ENCODE data around the gene FTCD.

Gene FTCD

DNA sequence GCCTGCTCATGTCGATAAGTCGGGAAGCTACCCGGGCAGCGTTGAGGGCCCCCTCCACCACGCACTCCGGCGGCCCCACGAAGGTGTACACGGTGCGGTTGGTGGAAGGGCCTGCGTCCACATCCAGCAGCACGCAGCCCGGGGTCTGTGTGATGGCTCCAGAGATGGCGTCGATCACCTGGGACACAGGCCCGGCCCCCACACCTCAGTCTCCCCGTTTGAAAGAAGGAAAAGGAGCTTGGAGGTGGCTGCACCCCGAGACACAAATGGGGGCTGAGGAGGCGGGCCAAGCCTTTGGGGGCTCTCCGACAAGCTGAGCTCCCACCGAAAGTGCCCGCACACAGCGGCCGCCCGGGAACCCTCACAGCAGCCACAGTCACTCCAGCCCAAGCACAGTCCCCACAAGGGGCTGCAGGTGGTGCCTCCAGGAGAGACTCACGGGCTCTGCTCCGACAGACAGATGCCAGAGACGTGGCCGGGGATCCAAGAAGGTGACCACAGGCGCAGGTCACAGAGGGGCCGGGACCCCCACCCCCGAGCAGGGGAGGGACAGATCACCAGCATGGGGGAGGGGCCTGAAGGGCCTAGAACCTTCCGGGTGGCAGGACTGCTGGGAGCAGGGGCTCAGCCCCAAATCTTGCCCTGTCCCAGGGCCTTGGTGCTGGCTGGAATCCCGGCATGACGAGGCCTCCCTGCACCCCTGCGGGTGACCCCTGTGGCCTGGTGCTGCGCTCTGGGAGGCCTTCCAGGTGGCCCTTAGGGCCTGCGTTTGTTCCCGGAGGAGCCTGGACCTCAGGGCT is 1.0 kb downstream of the FTCD start:
- DNase-seq (ENCODE audit: low read depth): no peak

DNA sequence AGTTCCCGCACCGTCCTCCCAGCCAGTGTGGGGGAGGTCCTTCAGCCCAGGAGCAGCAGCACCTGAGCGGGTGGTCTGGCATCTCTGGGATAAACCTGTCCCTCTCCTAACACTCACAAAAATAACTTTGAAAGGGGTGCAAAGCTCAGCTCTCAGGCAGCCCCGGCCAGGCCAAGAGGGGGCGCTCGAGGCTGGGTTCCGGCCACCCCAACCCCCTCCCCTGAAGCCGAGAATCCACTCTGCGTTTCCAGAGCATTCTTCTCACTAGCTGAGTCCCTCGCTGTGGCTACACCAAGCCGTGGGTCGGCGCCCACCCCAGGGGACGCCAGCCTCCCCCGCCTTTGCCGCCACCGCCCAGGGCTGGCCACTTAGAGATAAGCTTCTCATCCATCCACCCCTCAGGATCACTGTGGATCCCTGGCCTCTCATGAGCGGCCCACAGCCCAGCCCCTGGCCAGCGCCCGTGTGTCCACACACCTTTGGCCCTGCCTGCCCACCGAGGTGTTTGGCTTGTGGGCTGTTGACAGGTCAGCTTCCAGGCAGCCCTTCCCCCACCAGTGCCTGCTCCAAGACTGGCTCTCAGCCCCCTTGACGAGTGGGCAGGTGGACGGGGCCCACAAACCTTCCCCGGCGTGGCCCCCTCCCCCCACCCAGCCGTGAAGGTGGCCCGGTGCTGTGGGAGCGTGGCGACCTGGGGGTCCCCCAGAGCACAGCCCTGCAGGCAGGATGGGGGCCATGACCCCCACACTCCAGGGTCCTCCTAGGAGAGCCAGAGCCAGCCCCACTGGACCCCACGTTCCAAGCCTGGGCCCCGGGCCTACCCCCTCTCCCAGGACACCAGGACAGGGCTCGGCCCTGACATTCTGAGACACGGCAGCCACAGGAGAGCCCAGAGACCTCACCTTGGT is 1.9 kb downstream of the FTCD start:
- DNase-seq (ENCODE audit: low read depth): peak; percentile 13

DNA sequence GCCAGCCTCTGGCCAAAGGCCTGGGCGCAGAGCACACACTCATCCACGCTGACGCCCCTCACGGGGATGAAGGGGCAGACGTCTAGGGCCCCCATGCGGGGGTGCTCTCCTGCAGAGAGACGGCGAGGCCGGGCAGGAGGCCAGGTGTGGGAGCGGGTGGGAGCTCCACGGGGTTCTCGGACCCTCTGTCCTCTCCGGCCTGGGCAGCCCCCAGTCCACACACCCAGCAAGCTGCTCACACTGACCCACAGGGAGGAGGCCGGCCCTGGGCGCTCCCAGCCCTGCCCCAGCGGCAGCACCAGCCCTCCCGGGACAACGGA is 2.5 kb downstream of the FTCD start:
- no peak for DNase-seq (ENCODE audit: low read depth)

DNA sequence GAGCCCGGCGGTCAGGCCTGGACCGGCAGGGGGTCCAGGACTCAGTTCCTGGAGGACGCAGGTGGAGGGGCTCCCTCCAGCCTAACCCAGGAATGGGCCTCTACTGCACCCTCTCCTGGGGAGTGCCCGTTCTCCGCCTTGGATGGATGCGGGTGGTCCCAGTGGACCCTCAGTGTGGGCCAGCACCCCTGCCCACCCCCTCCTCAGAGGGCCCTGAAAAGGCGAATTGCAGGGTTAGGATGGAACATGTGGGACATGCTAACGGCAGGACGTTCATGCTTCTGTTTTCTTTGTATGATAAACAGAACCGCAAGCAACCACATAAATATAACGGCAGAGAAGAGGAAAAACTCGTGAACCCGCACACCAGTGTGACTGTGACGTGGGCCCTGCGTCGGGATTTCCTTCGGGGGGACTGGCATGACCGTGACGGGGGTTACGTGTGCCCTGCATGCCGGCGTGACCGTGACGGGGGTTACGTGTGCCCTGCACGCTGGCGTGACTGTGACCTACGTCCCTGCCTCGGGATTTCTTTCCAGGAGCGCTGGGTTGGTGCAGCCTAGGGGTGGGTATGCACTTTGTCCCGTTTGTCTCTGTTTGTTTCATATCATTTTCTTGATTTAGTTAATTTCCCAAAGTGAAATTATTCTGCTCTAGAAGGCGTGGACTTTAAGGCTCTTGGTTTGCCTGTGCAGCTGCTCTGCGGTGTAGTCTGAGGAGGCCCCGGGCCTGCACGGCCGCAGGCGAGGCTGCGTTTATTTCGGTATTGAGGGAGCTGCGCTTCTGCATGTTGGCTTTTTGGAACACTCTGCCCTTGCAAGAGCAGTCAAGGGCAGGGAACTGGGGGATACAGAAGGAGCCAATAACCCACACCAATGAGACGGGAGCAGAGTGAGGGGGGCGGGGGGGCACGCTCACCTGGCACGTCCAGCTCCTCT is 3.1 kb downstream of the FTCD start:
- DNase-seq (ENCODE audit: low read depth): no peak

DNA sequence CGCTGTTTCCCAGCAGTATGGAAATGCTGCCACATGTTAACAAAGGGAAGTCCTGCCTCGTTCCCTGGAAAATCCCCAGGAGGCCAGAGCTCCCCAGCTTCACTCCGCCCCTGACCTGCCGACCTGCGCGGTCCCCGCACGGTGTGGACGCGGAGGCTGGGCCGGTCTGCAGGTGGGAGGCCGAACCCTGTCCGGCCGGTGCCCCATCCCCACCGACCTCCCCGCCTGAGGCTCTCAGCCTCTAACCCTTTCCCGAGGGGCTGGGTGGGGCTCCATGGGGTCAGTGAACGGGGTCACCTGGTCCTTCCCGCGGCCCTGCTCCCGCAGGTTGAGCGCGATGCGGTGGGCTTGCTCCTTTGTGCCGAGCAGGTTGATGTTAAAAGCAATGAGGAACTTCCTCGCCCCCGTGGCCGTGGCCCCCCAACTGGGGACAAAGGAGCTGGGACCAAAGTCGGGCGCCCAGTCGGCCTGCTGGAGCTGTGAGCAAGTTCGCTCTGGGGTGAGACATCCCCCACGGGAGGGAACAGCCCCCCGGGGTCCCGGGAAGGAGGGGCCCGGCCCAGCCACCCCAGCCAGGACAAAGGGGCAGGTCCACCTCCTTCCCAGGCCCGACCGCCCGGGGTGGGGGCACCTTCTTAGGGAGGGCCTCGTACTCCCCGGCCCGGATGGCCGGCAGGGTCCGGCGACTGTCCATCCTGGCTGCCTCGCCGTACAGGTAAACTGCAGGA is 4.0 kb downstream of the FTCD start:
- no peak for DNase-seq (ENCODE audit: low read depth)

DNA sequence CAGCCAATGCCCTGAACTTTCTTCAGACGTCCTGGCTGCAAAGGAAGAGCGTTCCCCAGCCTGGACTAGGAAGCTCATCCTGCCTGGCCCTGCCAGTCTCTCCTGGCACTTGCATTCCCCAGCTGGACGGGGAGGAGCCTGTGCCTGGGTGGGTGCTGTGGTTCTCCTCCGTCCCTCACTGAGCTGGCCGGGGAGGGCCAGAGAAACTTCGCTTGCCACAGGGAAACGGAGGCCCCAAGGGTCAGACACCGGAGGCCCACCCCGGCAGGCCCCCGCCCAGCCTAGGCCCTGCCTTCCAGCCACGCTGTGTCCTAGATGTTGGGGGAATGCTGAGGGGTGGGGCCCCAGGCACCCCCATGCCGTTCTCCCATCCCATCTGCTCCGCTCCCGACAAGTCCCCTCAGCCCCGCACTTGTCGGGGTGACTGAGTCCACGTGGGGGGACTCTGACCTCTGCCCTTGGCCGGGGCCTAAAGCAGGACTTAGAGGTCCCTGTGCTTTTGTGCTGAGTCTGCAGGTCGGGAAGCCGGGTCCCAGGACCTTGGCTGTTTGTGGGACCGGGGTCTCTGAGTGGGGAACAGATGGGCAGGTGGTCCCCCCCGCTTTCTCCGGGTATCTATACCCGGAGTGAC is 4.8 kb downstream of the FTCD start:
- no peak for DNase-seq (ENCODE audit: low read depth)

DNA sequence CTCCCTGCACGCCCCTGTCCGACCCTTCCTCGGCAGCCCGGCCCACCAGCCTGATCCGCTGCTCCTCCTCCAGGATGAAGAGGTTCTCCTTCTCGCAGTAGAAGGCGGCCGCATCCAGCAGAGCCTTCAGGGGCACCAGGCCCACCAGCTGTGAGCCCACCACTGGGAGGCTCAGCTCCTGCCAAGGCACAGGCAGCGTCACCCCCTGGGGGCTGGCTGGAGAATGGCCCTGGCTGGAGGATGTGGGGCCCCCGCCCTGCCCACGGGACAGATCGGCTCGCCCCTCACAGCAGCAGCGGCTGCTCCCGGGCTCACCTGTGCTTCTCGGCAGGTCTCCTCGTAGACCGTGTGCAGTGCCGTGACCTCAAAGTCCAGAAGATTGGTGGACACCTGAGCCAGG is 5.3 kb downstream of the FTCD start:
- DNase-seq (ENCODE audit: low read depth): no peak

DNA sequence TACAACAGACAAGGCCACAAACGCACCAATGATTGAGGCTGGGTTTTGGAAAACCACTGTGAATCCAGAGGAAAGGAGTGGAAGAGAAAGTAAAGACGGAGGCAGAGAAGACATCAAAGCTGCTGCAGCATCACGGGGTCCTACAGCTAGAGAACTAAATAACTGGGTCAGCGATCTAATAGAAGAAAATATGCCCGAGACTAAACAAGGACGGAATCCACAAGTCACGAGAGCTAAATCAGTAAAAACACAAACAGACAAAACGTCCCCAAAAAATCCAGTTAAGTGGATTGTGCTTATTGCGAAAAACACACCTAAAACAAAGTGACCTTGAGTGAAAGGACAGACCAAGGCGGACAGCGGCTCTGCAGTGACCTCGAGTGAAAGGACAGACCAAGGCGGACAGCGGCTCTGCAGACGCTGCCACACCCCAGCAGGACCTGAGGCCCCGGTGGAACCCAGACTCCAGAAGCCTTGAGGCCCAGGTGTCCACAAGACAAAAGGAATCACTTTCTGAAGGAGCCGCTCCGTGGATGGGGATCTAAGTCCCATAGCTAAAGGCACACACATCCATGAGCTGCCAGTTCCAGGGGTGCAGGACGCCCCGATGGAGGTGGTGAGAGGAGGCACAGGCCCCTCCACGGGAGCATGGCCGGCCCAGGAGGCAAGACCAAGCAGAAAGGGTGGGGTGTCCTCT is 6.0 kb downstream of the FTCD start:
- no peak for DNase-seq (ENCODE audit: low read depth)

DNA sequence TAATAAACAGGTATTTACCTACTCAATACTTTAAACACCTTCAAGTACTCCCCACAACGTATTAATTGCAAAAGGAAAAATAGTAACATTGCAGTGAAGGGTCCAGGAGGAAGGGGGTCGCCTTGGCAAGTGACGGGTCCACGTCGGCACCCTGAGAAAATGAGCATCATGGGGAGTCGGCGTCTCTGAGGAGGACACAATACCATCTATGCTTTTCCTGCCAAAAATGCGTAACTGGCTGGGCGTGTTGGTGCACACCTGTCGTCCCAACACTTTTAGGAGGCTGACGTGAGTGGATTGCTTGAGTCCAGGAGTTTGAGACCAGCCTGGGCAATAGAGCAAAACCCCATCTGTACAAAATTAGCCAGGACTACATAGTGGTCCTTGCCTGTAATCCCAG is 7.3 kb downstream of the FTCD start:
- DNase-seq (ENCODE audit: low read depth): no peak

DNA sequence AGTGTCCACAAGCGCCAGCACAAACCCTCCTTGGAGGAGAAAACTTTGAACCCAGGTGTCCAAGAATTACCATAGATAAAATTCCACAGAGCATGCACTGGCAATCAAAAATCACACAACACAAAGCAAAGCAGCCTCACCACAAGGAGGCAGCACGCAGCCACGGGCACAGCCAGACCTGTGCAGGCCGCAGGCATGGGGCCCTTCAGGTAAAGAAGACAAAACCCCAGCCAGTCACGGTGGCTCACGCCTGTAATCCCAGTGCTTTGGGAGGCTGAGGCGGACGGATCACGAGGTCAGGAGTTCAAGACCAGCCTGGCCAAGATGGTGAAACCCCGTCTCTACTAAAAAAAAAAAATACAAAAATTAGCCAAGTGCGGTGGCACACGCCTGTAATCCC is 8.0 kb downstream of the FTCD start:
- DNase-seq (ENCODE audit: low read depth): peak; percentile 20

DNA sequence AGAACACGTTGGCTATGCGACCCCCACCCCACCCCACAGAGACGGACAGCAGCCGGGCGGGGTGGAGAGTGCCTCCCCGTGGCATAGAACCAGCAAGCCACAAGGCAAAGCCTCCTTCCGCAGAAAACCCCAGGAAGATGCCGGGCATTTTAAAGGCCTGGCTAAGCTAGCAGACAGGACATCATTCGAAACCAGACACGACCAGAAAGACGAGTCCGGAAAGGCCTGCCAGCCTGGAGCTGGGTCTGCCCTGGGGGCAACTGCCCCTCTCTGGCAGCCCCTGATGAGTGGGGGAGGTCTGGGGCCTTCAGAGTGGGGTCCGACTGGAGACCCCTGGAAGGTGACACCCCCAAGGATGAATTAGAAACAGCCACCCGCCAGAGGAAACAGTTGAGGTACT is 8.5 kb downstream of the FTCD start:
- no peak for DNase-seq (ENCODE audit: low read depth)

DNA sequence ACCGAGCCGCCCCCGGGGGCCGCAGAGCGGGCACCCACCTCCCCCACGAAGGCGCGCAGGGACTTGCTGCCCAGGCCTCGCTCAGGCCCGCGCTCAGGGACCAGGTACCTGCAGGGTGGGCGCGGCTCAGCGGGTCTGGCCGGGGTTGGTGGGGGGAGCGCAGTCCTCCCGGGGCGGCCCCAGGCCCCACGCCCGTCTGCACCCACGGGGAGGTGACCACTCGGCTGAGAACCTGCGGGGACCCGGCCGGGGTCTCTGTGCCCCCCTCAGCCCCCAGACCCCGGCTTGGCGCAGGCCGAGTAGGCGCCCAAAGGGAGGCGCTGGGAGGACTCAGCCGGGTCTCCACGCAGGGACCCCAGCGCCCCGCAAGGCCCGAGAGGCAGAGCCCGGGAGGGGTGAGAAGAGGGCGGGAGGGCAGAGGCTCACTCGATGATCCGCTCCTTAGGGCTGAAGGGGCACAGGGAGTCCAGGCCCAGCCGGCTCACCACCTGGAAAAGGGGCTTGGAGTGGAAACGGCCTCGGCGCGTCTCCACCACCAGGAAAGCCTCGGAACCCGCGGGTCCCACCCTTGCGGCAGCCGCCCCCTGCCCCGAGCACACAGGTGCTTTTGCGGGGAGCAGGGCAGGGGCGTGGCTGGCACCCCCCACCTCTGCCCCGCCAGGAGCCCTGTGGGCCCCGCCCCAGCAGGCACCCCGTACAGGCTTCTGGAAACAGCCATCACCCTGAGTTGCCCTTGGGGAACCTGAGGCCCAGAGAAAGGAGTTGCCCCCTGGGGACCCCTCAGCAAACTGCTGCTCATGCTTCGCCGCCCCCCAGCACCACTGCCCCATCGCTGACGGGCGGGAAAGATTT is 9.3 kb downstream of the FTCD start:
- DNase-seq (ENCODE audit: low read depth): no peak

DNA sequence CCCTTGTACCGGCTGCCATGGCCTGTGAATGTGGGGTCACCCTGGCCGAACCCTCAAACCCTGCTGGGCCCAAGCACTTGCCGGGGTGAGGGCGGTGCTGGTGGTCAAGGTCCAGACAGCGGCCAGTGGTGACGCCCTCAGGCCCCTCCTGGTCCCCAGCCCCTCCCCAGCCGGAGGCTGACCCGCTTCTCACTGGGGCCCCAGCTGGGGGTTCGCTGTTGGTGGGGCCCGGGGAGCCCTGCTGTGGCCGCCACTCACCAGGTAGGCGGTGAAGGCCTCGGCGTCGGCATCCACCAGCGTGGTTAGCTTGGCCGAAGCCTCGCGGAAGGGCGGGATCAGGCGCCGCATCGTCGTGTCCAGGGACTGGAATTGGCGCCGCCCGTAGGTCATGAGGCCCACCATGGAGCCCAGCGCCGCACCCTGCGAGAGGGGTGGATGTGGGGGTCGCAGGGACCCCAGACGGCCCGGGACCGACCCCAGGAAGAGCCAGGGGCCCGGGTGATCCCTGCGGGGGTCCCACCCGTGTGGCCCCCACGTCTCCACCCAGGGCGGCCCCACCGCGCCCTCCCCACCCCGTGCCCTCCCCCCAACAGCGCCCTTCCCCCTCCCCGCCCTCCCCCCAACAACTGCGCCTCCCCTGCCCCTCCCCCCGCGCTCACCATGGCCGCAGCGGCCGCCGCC is 10.1 kb downstream of the FTCD start:
- no peak for DNase-seq (ENCODE audit: low read depth)

DNA sequence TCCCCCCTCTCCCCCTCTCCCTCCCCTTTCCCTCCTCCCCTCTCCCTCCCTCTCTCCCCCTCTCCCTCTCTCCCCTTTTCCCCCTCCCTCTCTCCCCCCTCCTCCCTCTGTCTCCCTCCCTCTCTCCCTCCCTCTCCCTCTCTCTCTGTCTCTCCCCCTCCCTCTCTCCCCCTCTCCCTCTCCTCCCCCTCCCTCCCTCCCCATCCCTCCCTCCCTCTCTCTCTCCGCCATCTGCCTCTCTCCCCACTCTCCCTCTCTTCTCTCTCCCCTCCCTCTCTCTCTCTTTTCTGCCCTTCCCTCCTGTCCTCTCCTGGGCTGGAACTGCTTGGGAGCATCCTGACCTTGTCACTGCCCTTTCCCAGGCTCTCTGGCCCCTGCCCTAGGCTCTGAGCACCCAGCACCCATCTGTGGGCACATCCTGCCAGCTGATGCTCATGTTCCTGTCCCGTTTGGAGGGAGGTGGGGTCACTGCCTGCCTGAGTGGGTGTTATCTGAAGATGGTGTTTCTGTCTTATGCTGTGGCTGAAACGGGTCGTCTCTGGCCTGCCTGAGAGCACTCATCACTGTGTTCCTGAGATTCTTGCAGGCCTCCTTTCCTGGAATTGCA is 10.8 kb downstream of the FTCD start:
- no peak for DNase-seq (ENCODE audit: low read depth)

DNA sequence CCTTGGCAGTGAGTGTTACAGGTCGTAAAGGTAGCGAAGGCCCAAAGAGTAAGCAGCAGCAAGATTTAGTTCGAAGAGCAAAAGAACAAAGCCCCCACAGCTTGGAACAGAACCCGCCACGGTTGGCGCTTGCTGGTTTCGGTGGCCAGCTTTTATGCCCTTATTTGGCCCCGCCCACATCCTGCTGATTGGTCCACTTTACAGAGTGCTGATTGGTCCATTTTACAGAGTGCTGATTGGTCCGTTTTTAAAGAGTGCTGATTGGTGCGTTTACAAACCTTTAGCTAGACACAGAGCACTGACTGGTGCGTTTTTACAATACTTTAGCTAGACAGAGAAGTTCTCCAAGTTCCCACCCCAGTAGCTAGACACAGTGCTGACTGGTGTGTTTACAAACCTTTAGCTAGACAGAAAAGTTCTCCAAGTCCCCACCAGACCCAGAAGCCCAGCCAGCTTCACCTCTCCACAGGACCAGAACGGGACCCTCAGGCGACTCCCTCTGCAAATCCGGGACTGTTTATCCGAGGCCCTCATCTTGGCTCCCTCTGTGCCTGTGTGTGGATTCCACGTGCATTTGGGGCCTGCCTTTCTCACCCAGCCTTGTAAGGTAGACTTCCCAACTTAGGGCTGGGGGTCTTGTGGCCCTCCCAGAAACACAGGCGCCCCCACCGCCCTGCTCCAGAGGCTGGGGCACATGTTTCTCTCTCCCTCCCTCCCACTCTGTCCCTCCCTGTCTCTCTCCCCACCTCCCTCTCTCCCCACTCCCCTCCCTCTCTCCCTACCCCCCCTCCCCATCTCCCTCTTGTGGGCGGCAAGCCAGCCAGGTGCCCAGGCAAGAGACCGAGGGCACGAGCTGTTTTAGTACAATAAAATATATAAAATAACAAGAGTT is 12.6 kb downstream of the FTCD start:
- DNase-seq (ENCODE audit: low read depth): no peak

DNA sequence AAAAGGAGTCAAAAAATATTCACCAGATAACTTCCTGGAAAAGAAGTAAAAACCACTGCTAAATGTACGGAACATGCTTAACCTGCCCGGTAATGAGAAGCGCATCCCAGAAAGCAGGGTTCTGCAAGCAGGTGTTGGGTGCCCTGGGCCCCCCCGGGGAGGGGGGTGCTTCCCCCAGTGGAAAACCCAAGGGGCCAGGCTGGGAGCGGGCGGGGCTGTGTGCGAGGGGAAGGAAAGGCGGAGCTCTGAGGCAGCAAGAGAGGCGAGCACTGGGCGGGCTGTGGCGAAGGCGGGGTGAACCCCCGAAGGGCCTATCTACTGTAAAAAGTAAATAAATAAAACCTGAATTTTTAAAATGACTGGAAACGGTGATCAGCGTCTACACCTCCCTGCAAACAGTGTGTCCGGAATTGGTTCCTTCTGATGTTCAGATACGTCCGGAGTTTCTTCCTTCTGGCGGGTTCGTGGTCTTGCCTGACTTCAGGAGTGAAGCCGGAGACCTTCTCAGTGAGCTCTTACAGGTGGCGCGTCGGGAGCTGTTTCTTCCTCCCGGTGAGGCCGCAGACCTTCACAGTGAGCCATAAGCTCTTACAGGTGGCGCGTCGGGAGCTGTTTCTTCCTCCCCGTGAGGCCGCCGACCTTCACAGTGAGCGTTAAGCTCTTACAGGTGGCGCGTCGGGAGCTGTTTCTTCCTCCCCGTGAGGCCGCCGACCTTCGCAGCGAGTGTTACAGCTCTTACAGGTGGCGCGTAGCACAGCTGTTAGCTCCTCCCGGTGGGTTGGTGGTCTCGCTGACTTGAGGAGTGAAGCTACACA is 13.4 kb downstream of the FTCD start:
- no peak for DNase-seq (ENCODE audit: low read depth)

Measured in stimulated activated CD8-positive, alpha-beta memory T cell treated with anti-CD3 and anti-CD28 coated beads, Interleukin-12 subunit alpha, Interleukin-12 subunit beta, amount 100 ng/mL, for 1 hour (primary cell).